Memory B cell (primary cell): Measurements from ENCODE around the gene HCK.

ENCODE experiments used
- ATAC-seq: fragments of 150-1000 bp; cut with Tn5 transposase; 2 replicates; pipeline ENCODE4 v1.10.0; 2021; ENCODE audit warnings: low read depth, mild to moderate bottlenecking, moderate library complexity
- DNase-seq, 2 donors: peaks; one replicate each; pipeline ENCODE4 v3.0.0; 2022; ENCODE audit warnings: low spot score in 2 of 2
- H3K27ac Mint-ChIP-seq: one replicate; pipeline ENCODE4 v1.8.0; 2022; ENCODE audit warnings: mild to moderate bottlenecking, moderate library complexity, mixed read lengths
- H3K27me3 Mint-ChIP-seq: one replicate; pipeline ENCODE4 v1.8.0; 2022; ENCODE audit warnings: mixed read lengths
- H3K36me3 Mint-ChIP-seq: one replicate; pipeline ENCODE4 v1.8.0; 2022; ENCODE audit warnings: mild to moderate bottlenecking, mixed read lengths
- H3K4me1 Mint-ChIP-seq: one replicate; pipeline ENCODE4 v1.8.0; 2022; ENCODE audit warnings: mixed read lengths
- H3K4me3 Mint-ChIP-seq: one replicate; pipeline ENCODE4 v1.8.0; 2022; ENCODE audit warnings: mild to moderate bottlenecking, moderate library complexity, mixed read lengths
- H3K9me3 Mint-ChIP-seq: one replicate; pipeline ENCODE4 v1.8.0; 2022; ENCODE audit warnings: mixed read lengths

The HCK gene

GRCh38 chr20:32035426-32035779, 16.6 kb upstream of the HCK start:
- DNase-seq, result no peak
- Mint-ChIP-seq H3K27ac (no peak overlapping the region), H3K4me1 (peaks cover 30% of the 10 kb centered on the region), H3K36me3 (no peaks in the 10 kb centered on the region), H3K4me3 (no peak overlapping the region), H3K9me3 (peaks cover 3% of the 10 kb centered on the region), H3K27me3 (peaks cover 6% of the 10 kb centered on the region)
- ATAC-seq, result peak; percentile 4

- Mint-ChIP-seq H3K4me1 (peaks cover 38% of the 10 kb centered on the region), H3K27ac (no peak overlapping the region)
These were observed 15.8 kb upstream of the HCK start for GRCh38 chr20:32036252-32036651.

GRCh38 chr20:32036716-32037485, 15.1 kb upstream of the HCK start:
- Mint-ChIP-seq H3K36me3 (no peaks in the 10 kb centered on the region), H3K9me3 (peaks cover 3% of the 10 kb centered on the region)

More at GRCh38 chr20:32036252-32036651, 15.8 kb upstream of the HCK start:
- H3K4me3 Mint-ChIP-seq, result no peak overlapping the region
- H3K36me3 Mint-ChIP-seq, result no peaks in the 10 kb centered on the region
- DNase-seq (no peak), ATAC-seq (no peak)
- H3K27me3 Mint-ChIP-seq, result peaks cover 6% of the 10 kb centered on the region
- H3K9me3 Mint-ChIP-seq, result peaks cover 3% of the 10 kb centered on the region

GRCh38 chr20:32037929-32038328, 14.1 kb upstream of the HCK start:
- Mint-ChIP-seq H3K36me3 (no peaks in the 10 kb centered on the region), H3K27ac (no peak overlapping the region), H3K4me3 (no peak overlapping the region), H3K27me3 (peaks cover 3% of the 10 kb centered on the region), H3K4me1 (peaks cover 48% of the 10 kb centered on the region), H3K9me3 (peaks cover 3% of the 10 kb centered on the region)
- no peak for DNase-seq
- no peak for ATAC-seq

More at GRCh38 chr20:32036716-32037485, 15.1 kb upstream of the HCK start:
- no peak for DNase-seq
- H3K4me3 Mint-ChIP-seq, result no peak overlapping the region
- peaks cover 6% of the 10 kb centered on the region for H3K27me3 Mint-ChIP-seq
- ATAC-seq, result no peak
- H3K27ac Mint-ChIP-seq, result no peak overlapping the region
- H3K4me1 Mint-ChIP-seq, result peaks cover 42% of the 10 kb centered on the region

- H3K4me1 Mint-ChIP-seq, result peaks cover 37% of the 10 kb centered on the region
- H3K27ac Mint-ChIP-seq, result peak overlapping the region; percentile 75
- peak; percentile 74 to 77 for DNase-seq
- H3K27me3 Mint-ChIP-seq, result no peaks in the 10 kb centered on the region
- H3K36me3 Mint-ChIP-seq, result no peaks in the 10 kb centered on the region
- ATAC-seq, result peak; percentile 93
- peaks cover 3% of the 10 kb centered on the region for H3K9me3 Mint-ChIP-seq
- peak overlapping the region; percentile 69 for H3K4me3 Mint-ChIP-seq
These were observed 11.7 kb upstream of the HCK start for GRCh38 chr20:32040142-32040953.

GRCh38 chr20:32045999-32046398, 6.0 kb upstream of the HCK start:
- no peak overlapping the region for H3K27ac Mint-ChIP-seq
- peaks cover 15% of the 10 kb centered on the region for H3K4me1 Mint-ChIP-seq
- no peaks in the 10 kb centered on the region for H3K9me3 Mint-ChIP-seq
- ATAC-seq (no peak), DNase-seq (no peak)
- no peaks in the 10 kb centered on the region for H3K27me3 Mint-ChIP-seq
- H3K36me3 Mint-ChIP-seq, result no peaks in the 10 kb centered on the region
- no peak overlapping the region for H3K4me3 Mint-ChIP-seq

GRCh38 chr20:32050324-32050841, 1.7 kb upstream of the HCK start:
- ATAC-seq, result no peak
- peak in 1 of 2 donors; percentile 20 for DNase-seq
- H3K4me3 Mint-ChIP-seq, result no peak overlapping the region
- H3K36me3 Mint-ChIP-seq, result peaks cover 4% of the 10 kb centered on the region
- H3K27ac Mint-ChIP-seq, result peak overlapping the region; percentile 78
- peaks cover 19% of the 10 kb centered on the region for H3K4me1 Mint-ChIP-seq
- H3K27me3 Mint-ChIP-seq, result no peaks in the 10 kb centered on the region
- no peaks in the 10 kb centered on the region for H3K9me3 Mint-ChIP-seq

GRCh38 chr20:32050851-32051556, 1.0 kb upstream of the HCK start:
- DNase-seq, result no peak
- Mint-ChIP-seq H3K4me1 (peaks cover 19% of the 10 kb centered on the region), H3K36me3 (peaks cover 4% of the 10 kb centered on the region), H3K4me3 (peak overlapping the region; percentile 95), H3K27ac (peak overlapping the region; percentile 78), H3K9me3 (no peaks in the 10 kb centered on the region), H3K27me3 (no peaks in the 10 kb centered on the region)
- ATAC-seq, result peak; percentile 22

GRCh38 chr20:32051720-32052089, 337 bp upstream of the HCK start:
- peaks cover 19% of the 10 kb centered on the region for H3K4me1 Mint-ChIP-seq
- no peaks in the 10 kb centered on the region for H3K27me3 Mint-ChIP-seq
- no peaks in the 10 kb centered on the region for H3K9me3 Mint-ChIP-seq
- ATAC-seq (no peak), DNase-seq (no peak)
- peak overlapping the region; percentile 95 for H3K4me3 Mint-ChIP-seq
- peaks cover 4% of the 10 kb centered on the region for H3K36me3 Mint-ChIP-seq
- H3K27ac Mint-ChIP-seq, result peak overlapping the region; percentile 78

- no peaks in the 10 kb centered on the region for H3K9me3 Mint-ChIP-seq
- peak overlapping the region; percentile 95 for H3K4me3 Mint-ChIP-seq
- DNase-seq (peak; percentile 28 to 38), ATAC-seq (peak; percentile 73)
- peak overlapping the region; percentile 78 for H3K27ac Mint-ChIP-seq
- peaks cover 22% of the 10 kb centered on the region for H3K4me1 Mint-ChIP-seq
- H3K36me3 Mint-ChIP-seq, result peaks cover 4% of the 10 kb centered on the region
- H3K27me3 Mint-ChIP-seq, result no peaks in the 10 kb centered on the region
These were observed 828 bp downstream of the HCK start for GRCh38 chr20:32052778-32053362.

- no peaks in the 10 kb centered on the region for H3K9me3 Mint-ChIP-seq
- peaks cover 22% of the 10 kb centered on the region for H3K4me1 Mint-ChIP-seq
- no peak overlapping the region for H3K27ac Mint-ChIP-seq
- DNase-seq, result no peak
- no peaks in the 10 kb centered on the region for H3K27me3 Mint-ChIP-seq
- H3K4me3 Mint-ChIP-seq, result no peak overlapping the region
- peaks cover 4% of the 10 kb centered on the region for H3K36me3 Mint-ChIP-seq
- ATAC-seq, result no peak
These were observed 1.6 kb downstream of the HCK start for GRCh38 chr20:32053648-32054047.

GRCh38 chr20:32056708-32057483, 4.9 kb downstream of the HCK start:
- Mint-ChIP-seq H3K36me3 (peaks cover 7% of the 10 kb centered on the region), H3K9me3 (no peaks in the 10 kb centered on the region), H3K27ac (no peak overlapping the region), H3K27me3 (no peaks in the 10 kb centered on the region), H3K4me1 (peaks cover 21% of the 10 kb centered on the region), H3K4me3 (no peak overlapping the region)
- ATAC-seq (no peak), DNase-seq (no peak)

- no peak for DNase-seq
- ATAC-seq, result no peak
- H3K36me3 Mint-ChIP-seq, result peaks cover 8% of the 10 kb centered on the region
- H3K9me3 Mint-ChIP-seq, result no peaks in the 10 kb centered on the region
- H3K4me1 Mint-ChIP-seq, result peaks cover 23% of the 10 kb centered on the region
- no peaks in the 10 kb centered on the region for H3K27me3 Mint-ChIP-seq
- no peak overlapping the region for H3K27ac Mint-ChIP-seq
- no peak overlapping the region for H3K4me3 Mint-ChIP-seq
These were observed 5.7 kb downstream of the HCK start for GRCh38 chr20:32057656-32058184.
